ENCODE data around the gene CD247. TPM values are rescaled to one million over a fixed set of nuclear protein-coding genes. Genes with fewer than 3 reads are reported as not detected.
"Not testable (repeated sequence)": the region's sequence is repeated elsewhere in the genome, so short reads cannot be mapped to it uniquely, and the experiment has no call there.

The CD247 gene
- 3.5 TPM for polyA plus RNA-seq (2013, experiment 1 of 4)
- 1.7 TPM for polyA plus RNA-seq (2013, experiment 2 of 4)
- 1.2 TPM for polyA plus RNA-seq (2013, experiment 3 of 4)
- polyA plus RNA-seq (2013, experiment 4 of 4) = 1.2 TPM

- Histone ChIP-seq H3K4me1 (ENCODE audit: control insufficient read depth, insufficient read depth, low read length) (no peaks in the 10 kb centered on the region), H3K27ac (ENCODE audit: insufficient read depth, low read depth, low read length, poor library complexity, severe bottlenecking) (no peak within 1 kb of the TSS), H3K27me3 (ENCODE audit: control insufficient read depth, insufficient read depth, low read length, poor library complexity, severe bottlenecking) (no peaks in the 10 kb centered on the region), H3K9me3 (ENCODE audit: control insufficient read depth, low read length) (no peaks in the 10 kb centered on the region), H3K36me3 (ENCODE audit: control insufficient read depth, insufficient read depth, low read length) (no peaks in the 10 kb centered on the region), H3K4me3 (ENCODE audit: insufficient read depth, low read depth, low read length) (no peak within 1 kb of the TSS)
- WGBS, 2 experiments = 88 to 93% methylated on average over 14 of the region's 14 CpGs
Measured at GRCh38 chr1:167518331-167518700, at the start of gene CD247. CD247 (minus strand) TSS chr1:167518529; CDS start chr1:167518465, 64 bp downstream.

- Histone ChIP-seq H3K4me3 (ENCODE audit: insufficient read depth, low read depth, low read length) (no peak overlapping the region), H3K27ac (ENCODE audit: insufficient read depth, low read depth, low read length, poor library complexity, severe bottlenecking) (no peak overlapping the region), H3K9me3 (ENCODE audit: control insufficient read depth, low read length) (no peaks in the 10 kb centered on the region), H3K4me1 (ENCODE audit: control insufficient read depth, insufficient read depth, low read length) (peaks cover 3% of the 10 kb centered on the region), H3K36me3 (ENCODE audit: control insufficient read depth, insufficient read depth, low read length) (no peaks in the 10 kb centered on the region), H3K27me3 (ENCODE audit: control insufficient read depth, insufficient read depth, low read length, poor library complexity, severe bottlenecking) (no peaks in the 10 kb centered on the region)
- WGBS, 2 experiments = 82 to 87% methylated on average over 5 of the region's 5 CpGs
Measured at GRCh38 chr1:167567663-167568062, 49.3 kb upstream of the CD247 start.

GRCh38 chr1:167566766-167567165, 48.4 kb upstream of the CD247 start:
- Histone ChIP-seq H3K4me3 (ENCODE audit: insufficient read depth, low read depth, low read length) (no peak overlapping the region), H3K4me1 (ENCODE audit: control insufficient read depth, insufficient read depth, low read length) (peaks cover 3% of the 10 kb centered on the region), H3K9me3 (ENCODE audit: control insufficient read depth, low read length) (no peaks in the 10 kb centered on the region), H3K27ac (ENCODE audit: insufficient read depth, low read depth, low read length, poor library complexity, severe bottlenecking) (no peak overlapping the region), H3K27me3 (ENCODE audit: control insufficient read depth, insufficient read depth, low read length, poor library complexity, severe bottlenecking) (no peaks in the 10 kb centered on the region), H3K36me3 (ENCODE audit: control insufficient read depth, insufficient read depth, low read length) (no peaks in the 10 kb centered on the region)
- WGBS, 2 experiments = 91 to 100% methylated on average over 3 of the region's 3 CpGs

- no peaks in the 10 kb centered on the region for H3K27me3 ChIP-seq (ENCODE audit: control insufficient read depth, insufficient read depth, low read length, poor library complexity, severe bottlenecking)
- no peaks in the 10 kb centered on the region for H3K36me3 ChIP-seq (ENCODE audit: control insufficient read depth, insufficient read depth, low read length)
- 88 to 92% methylated on average over 5 of the region's 5 CpGs for WGBS, 2 experiments
- H3K27ac ChIP-seq (ENCODE audit: insufficient read depth, low read depth, low read length, poor library complexity, severe bottlenecking) = no peak overlapping the region
- no peaks in the 10 kb centered on the region for H3K9me3 ChIP-seq (ENCODE audit: control insufficient read depth, low read length)
- H3K4me1 ChIP-seq (ENCODE audit: control insufficient read depth, insufficient read depth, low read length) = peaks cover 3% of the 10 kb centered on the region
- H3K4me3 ChIP-seq (ENCODE audit: insufficient read depth, low read depth, low read length) = no peak overlapping the region
Measured at GRCh38 chr1:167565922-167566321, 47.6 kb upstream of the CD247 start.

GRCh38 chr1:167564612-167565270, 46.4 kb upstream of the CD247 start:
- Histone ChIP-seq H3K4me3 (ENCODE audit: insufficient read depth, low read depth, low read length) (no peak overlapping the region), H3K27me3 (ENCODE audit: control insufficient read depth, insufficient read depth, low read length, poor library complexity, severe bottlenecking) (no peaks in the 10 kb centered on the region), H3K27ac (ENCODE audit: insufficient read depth, low read depth, low read length, poor library complexity, severe bottlenecking) (no peak overlapping the region), H3K9me3 (ENCODE audit: control insufficient read depth, low read length) (no peaks in the 10 kb centered on the region), H3K4me1 (ENCODE audit: control insufficient read depth, insufficient read depth, low read length) (peaks cover 3% of the 10 kb centered on the region), H3K36me3 (ENCODE audit: control insufficient read depth, insufficient read depth, low read length) (no peaks in the 10 kb centered on the region)
- 93% methylated on average over 5 of the region's 5 CpGs for WGBS, 2 experiments

- Histone ChIP-seq H3K9me3 (ENCODE audit: control insufficient read depth, low read length) (no peaks in the 10 kb centered on the region), H3K4me3 (ENCODE audit: insufficient read depth, low read depth, low read length) (no peak overlapping the region), H3K4me1 (ENCODE audit: control insufficient read depth, insufficient read depth, low read length) (peaks cover 3% of the 10 kb centered on the region), H3K27ac (ENCODE audit: insufficient read depth, low read depth, low read length, poor library complexity, severe bottlenecking) (no peak overlapping the region), H3K36me3 (ENCODE audit: control insufficient read depth, insufficient read depth, low read length) (no peaks in the 10 kb centered on the region), H3K27me3 (ENCODE audit: control insufficient read depth, insufficient read depth, low read length, poor library complexity, severe bottlenecking) (no peaks in the 10 kb centered on the region)
- 79 to 82% methylated on average over 7 of the region's 7 CpGs for WGBS, 2 experiments
Measured at GRCh38 chr1:167563579-167564246, 45.4 kb upstream of the CD247 start.

GRCh38 chr1:167562702-167563101, 44.4 kb upstream of the CD247 start:
- H3K4me3 ChIP-seq (ENCODE audit: insufficient read depth, low read depth, low read length) = no peak overlapping the region
- no peaks in the 10 kb centered on the region for H3K9me3 ChIP-seq (ENCODE audit: control insufficient read depth, low read length)
- no peak overlapping the region for H3K27ac ChIP-seq (ENCODE audit: insufficient read depth, low read depth, low read length, poor library complexity, severe bottlenecking)
- H3K4me1 ChIP-seq (ENCODE audit: control insufficient read depth, insufficient read depth, low read length) = peaks cover 3% of the 10 kb centered on the region
- no peaks in the 10 kb centered on the region for H3K36me3 ChIP-seq (ENCODE audit: control insufficient read depth, insufficient read depth, low read length)
- no peaks in the 10 kb centered on the region for H3K27me3 ChIP-seq (ENCODE audit: control insufficient read depth, insufficient read depth, low read length, poor library complexity, severe bottlenecking)
- WGBS, 2 experiments = 88 to 100% methylated on average over 1 of the region's 1 CpG

GRCh38 chr1:167561753-167562152, 43.4 kb upstream of the CD247 start:
- no peaks in the 10 kb centered on the region for H3K36me3 ChIP-seq (ENCODE audit: control insufficient read depth, insufficient read depth, low read length)
- no peaks in the 10 kb centered on the region for H3K27me3 ChIP-seq (ENCODE audit: control insufficient read depth, insufficient read depth, low read length, poor library complexity, severe bottlenecking)
- H3K9me3 ChIP-seq (ENCODE audit: control insufficient read depth, low read length) = no peaks in the 10 kb centered on the region
- no peak overlapping the region for H3K27ac ChIP-seq (ENCODE audit: insufficient read depth, low read depth, low read length, poor library complexity, severe bottlenecking)
- H3K4me3 ChIP-seq (ENCODE audit: insufficient read depth, low read depth, low read length) = no peak overlapping the region
- WGBS, 2 experiments = 90 to 94% methylated on average over 6 of the region's 6 CpGs
- no peaks in the 10 kb centered on the region for H3K4me1 ChIP-seq (ENCODE audit: control insufficient read depth, insufficient read depth, low read length)

GRCh38 chr1:167555971-167556714, 37.8 kb upstream of the CD247 start:
- Histone ChIP-seq H3K27ac (ENCODE audit: insufficient read depth, low read depth, low read length, poor library complexity, severe bottlenecking) (no peak overlapping the region), H3K9me3 (ENCODE audit: control insufficient read depth, low read length) (no peaks in the 10 kb centered on the region), H3K4me1 (ENCODE audit: control insufficient read depth, insufficient read depth, low read length) (peaks cover 9% of the 10 kb centered on the region), H3K4me3 (ENCODE audit: insufficient read depth, low read depth, low read length) (no peak overlapping the region), H3K27me3 (ENCODE audit: control insufficient read depth, insufficient read depth, low read length, poor library complexity, severe bottlenecking) (no peaks in the 10 kb centered on the region), H3K36me3 (ENCODE audit: control insufficient read depth, insufficient read depth, low read length) (no peaks in the 10 kb centered on the region)
- WGBS, 2 experiments = 2 to 31% methylated on average over 3 to 5 of the region's 5 CpGs

- not testable (repeated sequence) for H3K27ac ChIP-seq (ENCODE audit: insufficient read depth, low read depth, low read length, poor library complexity, severe bottlenecking); H3K27me3 ChIP-seq (ENCODE audit: control insufficient read depth, insufficient read depth, low read length, poor library complexity, severe bottlenecking); H3K36me3 ChIP-seq (ENCODE audit: control insufficient read depth, insufficient read depth, low read length); H3K9me3 ChIP-seq (ENCODE audit: control insufficient read depth, low read length); H3K4me3 ChIP-seq (ENCODE audit: insufficient read depth, low read depth, low read length); H3K4me1 ChIP-seq (ENCODE audit: control insufficient read depth, insufficient read depth, low read length)
- 100% methylated on average over 1 of the region's 1 CpG for WGBS, 2 experiments
Measured at GRCh38 chr1:167555072-167555471, 36.7 kb upstream of the CD247 start.
